ENCODE measurements around the gene POTEE.
"Not testable (repeated sequence)": the region's sequence is repeated elsewhere in the genome, so short reads cannot be mapped to it uniquely, and the experiment has no call there.

Gene POTEE

GRCh38 chr2:131209030-131209772 is at the start of gene POTEE:
POTEE (plus strand) TSS chr2:131209536; CDS start chr2:131218403, 8,867 bp downstream.
- not testable (repeated sequence) for DNase-seq (ENCODE audit: low spot score)

- DNase-seq (ENCODE audit: low spot score) = not testable (repeated sequence)
Observed at GRCh38 chr2:131165562-131165961, 43.8 kb upstream of the POTEE start.

- no peak for DNase-seq (ENCODE audit: low spot score)
Observed at GRCh38 chr2:131168538-131168937, 40.8 kb upstream of the POTEE start.

GRCh38 chr2:131178050-131178449 is 31.3 kb upstream of the POTEE start:
- DNase-seq (ENCODE audit: low spot score) = not testable (repeated sequence)

GRCh38 chr2:131178721-131179418 is 30.5 kb upstream of the POTEE start:
- DNase-seq (ENCODE audit: low spot score) = not testable (repeated sequence)

GRCh38 chr2:131181451-131181850 is 27.9 kb upstream of the POTEE start:
- not testable (repeated sequence) for DNase-seq (ENCODE audit: low spot score)

GRCh38 chr2:131193421-131193820 is 15.9 kb upstream of the POTEE start:
- not testable (repeated sequence) for DNase-seq (ENCODE audit: low spot score)

GRCh38 chr2:131196186-131196585 is 13.2 kb upstream of the POTEE start:
- DNase-seq (ENCODE audit: low spot score) = not testable (repeated sequence)

GRCh38 chr2:131201098-131201497 is 8.2 kb upstream of the POTEE start:
- DNase-seq (ENCODE audit: low spot score) = no peak

GRCh38 chr2:131207839-131208238 is 1.5 kb upstream of the POTEE start:
- DNase-seq (ENCODE audit: low spot score) = not testable (repeated sequence)

- DNase-seq (ENCODE audit: low spot score) = not testable (repeated sequence)
Observed at GRCh38 chr2:131209773-131210104, 403 bp downstream of the POTEE start.

GRCh38 chr2:131210434-131211211 is 1.3 kb downstream of the POTEE start:
- DNase-seq (ENCODE audit: low spot score) = not testable (repeated sequence)

- not testable (repeated sequence) for DNase-seq (ENCODE audit: low spot score)
Observed at GRCh38 chr2:131217238-131217986, 8.1 kb downstream of the POTEE start.

- not testable (repeated sequence) for DNase-seq (ENCODE audit: low spot score)
Observed at GRCh38 chr2:131235543-131236449, 26.5 kb downstream of the POTEE start.

Measured in pons (tissue), 1 donor.